HG03060 (cell line): ENCODE results near the gene CCDC157.
A peak's percentile ranks its signal among the peaks of the same experiment; 100 is the strongest.

Experiments used
- ATAC-seq: cut with Tn5 transposase; IDR thresholded peaks from one replicate; pipeline ENCODE4 v1.9.1; 2021; ENCODE audit warnings: low read depth, moderate number of reproducible peaks; ENCODE audit not compliant: unreplicated experiment

Gene CCDC157

GRCh38 chr22:30356449-30357235 lies at the start of gene CCDC157, which contains the start of gene SF3A1:
TSS of gene CCDC157 (plus strand) at chr22:30357007. CDS start at chr22:30366001, 8,994 bp downstream.
TSS of gene SF3A1 (minus strand) at chr22:30356894. CDS start at chr22:30356792, 102 bp downstream.
- peak; percentile 63 for ATAC-seq

- ATAC-seq, result no peak
These were observed 49.7 kb upstream of the CCDC157 start for GRCh38 chr22:30307041-30307574.

GRCh38 chr22:30308093-30308492 lies 48.7 kb upstream of the CCDC157 start:
- ATAC-seq, result no peak

GRCh38 chr22:30308518-30309230 lies 48.1 kb upstream of the CCDC157 start:
- ATAC-seq, result no peak

- ATAC-seq, result no peak
These were observed 46.7 kb upstream of the CCDC157 start for GRCh38 chr22:30309951-30310741.

GRCh38 chr22:30310881-30311771 lies 45.7 kb upstream of the CCDC157 start:
- ATAC-seq, result no peak

GRCh38 chr22:30312053-30312452 lies 44.8 kb upstream of the CCDC157 start:
- no peak for ATAC-seq

- no peak for ATAC-seq
These were observed 43.1 kb upstream of the CCDC157 start for GRCh38 chr22:30313527-30314363.

- ATAC-seq, result no peak
These were observed 41.9 kb upstream of the CCDC157 start for GRCh38 chr22:30314915-30315314.

- no peak for ATAC-seq
These were observed 40.7 kb upstream of the CCDC157 start for GRCh38 chr22:30315962-30316576.

- ATAC-seq, result no peak
These were observed 39.0 kb upstream of the CCDC157 start for GRCh38 chr22:30317778-30318177.

- ATAC-seq, result no peak
These were observed 37.9 kb upstream of the CCDC157 start for GRCh38 chr22:30318799-30319419.

- no peak for ATAC-seq
These were observed 36.7 kb upstream of the CCDC157 start for GRCh38 chr22:30320021-30320556.

- no peak for ATAC-seq
These were observed 35.3 kb upstream of the CCDC157 start for GRCh38 chr22:30321461-30321860.

GRCh38 chr22:30323246-30323645 lies 33.6 kb upstream of the CCDC157 start:
- ATAC-seq, result no peak

GRCh38 chr22:30324014-30324730 lies 32.6 kb upstream of the CCDC157 start:
- no peak for ATAC-seq
